IPS DF 19.7 (cell line): ENCODE measurements around the gene RNF19B.
"Not testable (repeated sequence)": the region's sequence is repeated elsewhere in the genome, so short reads cannot be mapped to it uniquely, and the experiment has no call there.

Source experiments
- DNase-seq: peaks from one replicate; pipeline ENCODE4 v3.0.0-alpha.2; 2013; ENCODE audit warnings: low read depth, low spot score

RNF19B gene

GRCh38 chr1:32931760-32932159 lies 32.8 kb downstream of the RNF19B start:
- no peak for DNase-seq

- no peak for DNase-seq
Observed at GRCh38 chr1:32929366-32929765, 35.2 kb downstream of the RNF19B start.

- DNase-seq, result no peak
Observed at GRCh38 chr1:32928715-32929114, 35.9 kb downstream of the RNF19B start.

- DNase-seq, result no peak
Observed at GRCh38 chr1:32928285-32928684, 36.3 kb downstream of the RNF19B start.

- DNase-seq, result no peak
Observed at GRCh38 chr1:32927441-32927840, 37.2 kb downstream of the RNF19B start.

GRCh38 chr1:32926562-32926961 lies 38.0 kb downstream of the RNF19B start:
- no peak for DNase-seq

- DNase-seq, result peak; percentile 35
Observed at GRCh38 chr1:32925403-32926162, 39.0 kb downstream of the RNF19B start.

GRCh38 chr1:32924881-32925344 lies 39.7 kb downstream of the RNF19B start:
- DNase-seq, result no peak

- no peak for DNase-seq
Observed at GRCh38 chr1:32920833-32921232, 43.8 kb downstream of the RNF19B start.

- DNase-seq, result no peak
Observed at GRCh38 chr1:32919811-32920733, 44.5 kb downstream of the RNF19B start.

GRCh38 chr1:32918179-32918578 lies 46.4 kb downstream of the RNF19B start:
- DNase-seq, result no peak

- no peak for DNase-seq
Observed at GRCh38 chr1:32917521-32917920, 47.1 kb downstream of the RNF19B start.

- no peak for DNase-seq
Observed at GRCh38 chr1:32915766-32916706, 48.6 kb downstream of the RNF19B start.

- DNase-seq, result no peak
Observed at GRCh38 chr1:32910319-32910718, 54.3 kb downstream of the RNF19B start.

- DNase-seq, result no peak
Observed at GRCh38 chr1:32907435-32907834, 57.2 kb downstream of the RNF19B start.

- DNase-seq, result no peak
Observed at GRCh38 chr1:32906654-32907053, 58.0 kb downstream of the RNF19B start.

GRCh38 chr1:32905588-32905987 lies 59.0 kb downstream of the RNF19B start:
- DNase-seq, result not testable (repeated sequence)

- no peak for DNase-seq
Observed at GRCh38 chr1:32904797-32905196, 59.8 kb downstream of the RNF19B start.

GRCh38 chr1:32903991-32904785 lies 60.4 kb downstream of the RNF19B start:
- DNase-seq, result no peak

GRCh38 chr1:32902535-32902920 lies 62.1 kb downstream of the RNF19B start:
- no peak for DNase-seq
